A673 (cell line): ENCODE measurements around the gene FGF12. TPM values are rescaled to one million over a fixed set of nuclear protein-coding genes. Genes with fewer than 3 reads are reported as not detected.

Source experiments
- BruUV-seq: library from RNA; stranded (reverse); fragments of 400-500 nt; replicated peaks from 2 replicates; lab custom pipeline; 2021; lab: Mats Ljungman, UMichigan
- CTCF ChIA-PET: fragments of 300-600 bp; sonication (Branson Sonifier 250); formaldehyde crosslinking; loops from one replicate; lab custom pipeline; 2022; ENCODE audit warnings: antibody characterized with exemption; lab: Charles Lee
- POLR2A ChIA-PET: fragments of 300-600 bp; sonication (Branson Sonifier 250); formaldehyde crosslinking; loops from one replicate; lab custom pipeline; 2022; ENCODE audit warnings: antibody characterized with exemption; ENCODE audit not compliant: low non-redundant PET; lab: Charles Lee
- DNase-seq: peaks from one replicate; pipeline ENCODE4 v3.0.0-alpha.2; 2015; ENCODE audit warnings: low spot score
- H3K27ac ChIP-seq: fragments of 200-600 bp; sonication (generic); 2 replicates; pipeline ENCODE4 v1.5.1; 2016; ENCODE audit warnings: mixed run types, low read depth, mild to moderate bottlenecking, mixed read lengths, antibody characterized with exemption, low read length; ENCODE audit not compliant: poor library complexity, severe bottlenecking
- H3K27me3 ChIP-seq: fragments of 200-600 bp; sonication (generic); replicated peaks from 2 replicates; pipeline ENCODE4 v1.6.1; 2017; ENCODE audit warnings: mixed run types, low read depth, mild to moderate bottlenecking, mixed read lengths, antibody characterized with exemption, low read length; ENCODE audit not compliant: insufficient read depth, poor library complexity
- H3K36me3 ChIP-seq: fragments of 200-600 bp; sonication (generic); 2 replicates; pipeline ENCODE4 v1.6.1; 2016; ENCODE audit warnings: mixed run types, mild to moderate bottlenecking, mixed read lengths, antibody characterized with exemption, low read length; ENCODE audit not compliant: insufficient read depth, poor library complexity, severe bottlenecking
- H3K4me1 ChIP-seq: fragments of 200-600 bp; sonication (generic); 2 replicates; pipeline ENCODE4 v1.6.1; 2017; ENCODE audit warnings: mixed run types, mild to moderate bottlenecking, mixed read lengths, antibody characterized with exemption, low read length; ENCODE audit not compliant: insufficient read depth, poor library complexity, severe bottlenecking
- H3K4me3 ChIP-seq: fragments of 200-600 bp; sonication (generic); 2 replicates; pipeline ENCODE4 v1.5.1; 2016; ENCODE audit warnings: low read depth, mixed run types, mild to moderate bottlenecking, mixed read lengths, low read length; ENCODE audit not compliant: poor library complexity, severe bottlenecking
- H3K9me3 ChIP-seq: fragments of 200-600 bp; sonication (generic); 2 replicates; pipeline ENCODE4 v1.6.1; 2016; ENCODE audit warnings: mixed run types, low read depth, mild to moderate bottlenecking, mixed read lengths, antibody characterized with exemption, low read length; ENCODE audit not compliant: poor library complexity, severe bottlenecking
- EZH2 ChIP-seq: fragments of 200-600 bp; sonication (generic); IDR thresholded peaks from 2 replicates; pipeline ENCODE4 v1.6.1; 2017; ENCODE audit warnings: borderline replicate concordance, low read depth, mild to moderate bottlenecking, mixed read lengths, antibody characterized with exemption, low read length; ENCODE audit not compliant: poor library complexity, severe bottlenecking
- intact Hi-C: fragments of 100-400 bp; cut with micrococcal nuclease; formaldehyde crosslinking; loops from one replicate; pipeline ENCODE4 v1.10.0; 2022; ENCODE audit not compliant: unreplicated experiment
- total RNA-seq: library from RNA; stranded (reverse); gene quantifications from 2 replicates; pipeline ENCODE4 v1.2.3, GENCODE V29; 2021
- TF ChIP-seq, protein P1 (sequence below): fragments of 300-800, 200-600 bp; sonication (generic); conservative IDR thresholded peaks from 2 replicates; pipeline ENCODE4 v1.5.1; 2017; ENCODE audit warnings: low read depth, mild to moderate bottlenecking, antibody characterized with exemption, low read length, moderate library complexity, mixed read lengths

Gene FGF12
- total RNA-seq, 1 experiment from 2014 or later = 2.3 TPM

GRCh38 chr3:192091831-192092230, 635.5 kb downstream of the FGF12 start:
- BruUV-seq = no TSS peak
- no peaks in the 10 kb centered on the region for H3K27me3 ChIP-seq
- CTCF ChIA-PET = no interaction called here
- no peak for DNase-seq
- no peak overlapping the region for H3K4me3 ChIP-seq
- H3K4me1 ChIP-seq = no peaks in the 10 kb centered on the region
- no peak overlapping the region for H3K27ac ChIP-seq
- POLR2A ChIA-PET = no interaction called here
- no peaks in the 10 kb centered on the region for H3K9me3 ChIP-seq
- no peak for TF ChIP-seq EZH2
- TF ChIP-seq, protein P1, sequence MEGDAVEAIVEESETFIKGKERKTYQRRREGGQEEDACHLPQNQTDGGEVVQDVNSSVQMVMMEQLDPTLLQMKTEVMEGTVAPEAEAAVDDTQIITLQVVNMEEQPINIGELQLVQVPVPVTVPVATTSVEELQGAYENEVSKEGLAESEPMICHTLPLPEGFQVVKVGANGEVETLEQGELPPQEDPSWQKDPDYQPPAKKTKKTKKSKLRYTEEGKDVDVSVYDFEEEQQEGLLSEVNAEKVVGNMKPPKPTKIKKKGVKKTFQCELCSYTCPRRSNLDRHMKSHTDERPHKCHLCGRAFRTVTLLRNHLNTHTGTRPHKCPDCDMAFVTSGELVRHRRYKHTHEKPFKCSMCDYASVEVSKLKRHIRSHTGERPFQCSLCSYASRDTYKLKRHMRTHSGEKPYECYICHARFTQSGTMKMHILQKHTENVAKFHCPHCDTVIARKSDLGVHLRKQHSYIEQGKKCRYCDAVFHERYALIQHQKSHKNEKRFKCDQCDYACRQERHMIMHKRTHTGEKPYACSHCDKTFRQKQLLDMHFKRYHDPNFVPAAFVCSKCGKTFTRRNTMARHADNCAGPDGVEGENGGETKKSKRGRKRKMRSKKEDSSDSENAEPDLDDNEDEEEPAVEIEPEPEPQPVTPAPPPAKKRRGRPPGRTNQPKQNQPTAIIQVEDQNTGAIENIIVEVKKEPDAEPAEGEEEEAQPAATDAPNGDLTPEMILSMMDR = no peak
- H3K36me3 ChIP-seq = no peaks in the 10 kb centered on the region
- intact Hi-C loops = no loop called here

DNA sequence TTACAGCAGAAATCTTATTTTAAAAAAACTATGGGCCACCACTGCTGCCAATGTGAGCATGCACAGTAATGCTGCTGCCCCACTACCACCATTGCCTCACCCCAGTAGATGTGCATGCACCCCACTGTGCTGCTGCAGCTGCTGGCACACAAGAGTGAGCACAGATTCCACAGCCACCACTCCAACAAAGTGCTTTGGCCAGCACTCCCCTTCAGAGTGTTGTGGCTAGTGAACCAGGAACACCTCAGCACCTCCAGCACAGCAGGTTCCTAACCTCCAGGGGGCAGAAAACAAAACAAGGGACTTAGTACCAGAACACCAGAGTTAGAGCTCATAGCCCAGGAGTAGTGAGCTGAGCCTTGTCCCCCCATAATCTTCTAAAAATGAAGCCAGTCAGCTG, 636.8 kb downstream of the FGF12 start:
- Histone ChIP-seq H3K27me3 (no peaks in the 10 kb centered on the region), H3K27ac (no peak overlapping the region), H3K36me3 (no peaks in the 10 kb centered on the region), H3K9me3 (no peaks in the 10 kb centered on the region), H3K4me3 (no peak overlapping the region), H3K4me1 (no peaks in the 10 kb centered on the region)
- intact Hi-C loops = no loop called here
- POLR2A ChIA-PET = interaction anchor here (0.6 kb wide), 1 partner anchor 77 kb away, joined by 17 read pairs; no protein-coding TSS in a partner anchor
- TF ChIP-seq, protein P1 = no peak
- TF ChIP-seq EZH2 = no peak
- CTCF ChIA-PET = no interaction called here
- DNase-seq = no peak
- BruUV-seq = no TSS peak

Other genes with a start within 250 kb of the FGF12 start
- gene MB21D2, start 190.3 kb upstream of the FGF12 start, total RNA-seq = 6.1 and 8.1 TPM in 2 replicates